ENCODE data around the gene SLC22A3. TPM values are rescaled to one million over a fixed set of nuclear protein-coding genes. Genes with fewer than 3 reads are reported as not detected.
A peak's percentile ranks its signal among the peaks of the same experiment; 100 is the strongest.

SLC22A3 gene
- total and polyA plus RNA-seq, 2 of the 13 experiments (the other 11 are each of a cell fraction or from before 2014, with no cell fraction given) = 12.0 to 31.5 TPM

GRCh38 chr6:160393891-160394653, 45.9 kb downstream of the SLC22A3 start (continued):
- peak; percentile 57; the same call in 1 of the 2 replicates for TF ChIP-seq NR2C2 (CRISPR knock-in tag; IDR thresholded peaks at IDR 0.05; ENCODE audit: borderline replicate concordance)
- TF ChIP-seq HDAC1 (CRISPR knock-in tag; IDR thresholded peaks at IDR 0.05) = 0 out of 2 replicates have a peak, but pooled peaks have one; percentile 49
- TF ChIP-seq ZNF556 (CRISPR knock-in tag; IDR thresholded peaks at IDR 0.05; ENCODE audit: borderline replicate concordance) = peak; percentile 65; the same call in 1 of the 2 replicates
- TF ChIP-seq MLX (CRISPR knock-in tag; IDR thresholded peaks at IDR 0.05) = no peak
- TF ChIP-seq SAFB2 (CRISPR knock-in tag; IDR thresholded peaks at IDR 0.05; ENCODE audit: borderline replicate concordance, low read depth) = no peak
- TF ChIP-seq ZNF207 (IDR thresholded peaks at IDR 0.05; ENCODE audit: borderline replicate concordance) = no peak
- TF ChIP-seq TSC22D2 (CRISPR knock-in tag; IDR thresholded peaks at IDR 0.05; ENCODE audit: borderline replicate concordance) = 0 out of 2 replicates have a peak, but pooled peaks have one; percentile 63
- no peak for TF ChIP-seq DZIP1 (CRISPR knock-in tag; IDR thresholded peaks at IDR 0.05)
- TF ChIP-seq ZNF331 (CRISPR knock-in tag; IDR thresholded peaks at IDR 0.05) = peak; percentile 67; the same call in 1 of the 2 replicates
- peak; percentile 72 for TF ChIP-seq THAP11 (CRISPR knock-in tag; IDR thresholded peaks at IDR 0.05)
- peak; percentile 55 for TF ChIP-seq RXRB (CRISPR knock-in tag; IDR thresholded peaks at IDR 0.05; ENCODE audit: borderline replicate concordance)
- peak; percentile 98 for TF ChIP-seq PITX1 (CRISPR knock-in tag; IDR thresholded peaks at IDR 0.05)
- peak; percentile 78; the same call in 1 of the 2 replicates for TF ChIP-seq HMGXB3 (CRISPR knock-in tag; IDR thresholded peaks at IDR 0.05; ENCODE audit: borderline replicate concordance)
- no peak for TF ChIP-seq IKZF4 (CRISPR knock-in tag; IDR thresholded peaks at IDR 0.05; ENCODE audit: borderline replicate concordance, low read depth, not compliant biosample characterization)
- TF ChIP-seq KLF6 (CRISPR knock-in tag; IDR thresholded peaks at IDR 0.05) = peak; percentile 80
- peak; percentile 89; the same call in 1 of the 2 replicates for TF ChIP-seq HBP1 (CRISPR knock-in tag; IDR thresholded peaks at IDR 0.05; ENCODE audit: low read depth)
- peak; percentile 61 for TF ChIP-seq DRAP1 (CRISPR knock-in tag; IDR thresholded peaks at IDR 0.05)
- peak; percentile 50; the same call in 1 of the 2 replicates for TF ChIP-seq TFAP4 (IDR thresholded peaks at IDR 0.05; ENCODE audit: borderline replicate concordance, low read depth)

Measured in HepG2 (cell line).